Hepatocyte (in vitro differentiated cells): ENCODE results near the gene SLC35E1. TPM values are rescaled to one million over a fixed set of nuclear protein-coding genes. Genes with fewer than 3 reads are reported as not detected.

Experiments
- DNase-seq: peaks from one replicate; pipeline ENCODE4 v3.0.0-alpha.2; 2016; ENCODE audit warnings: low spot score
- H2AFZ ChIP-seq: fragments of 200-600 bp; sonication (generic); 2 replicates; pipeline ENCODE4 v1.6.0; 2016; ENCODE audit warnings: antibody characterized with exemption, mild to moderate bottlenecking
- H3K27ac ChIP-seq: fragments of 200-600 bp; sonication (generic); 2 replicates; pipeline ENCODE4 v1.5.1; 2016; ENCODE audit warnings: mild to moderate bottlenecking
- H3K27me3 ChIP-seq: fragments of 200-600 bp; sonication (generic); 2 replicates; pipeline ENCODE4 v1.6.1; 2016
- H3K36me3 ChIP-seq: fragments of 200-600 bp; sonication (generic); replicated peaks from 2 replicates; pipeline ENCODE4 v1.5.1; 2016; ENCODE audit warnings: low read depth; ENCODE audit not compliant: insufficient read depth
- H3K4me1 ChIP-seq: fragments of 200-600 bp; sonication (generic); 2 replicates; pipeline ENCODE4 v1.5.1; 2016; ENCODE audit warnings: mild to moderate bottlenecking, moderate library complexity; ENCODE audit not compliant: insufficient read depth
- H3K4me2 ChIP-seq: fragments of 200-600 bp; sonication (generic); 2 replicates; pipeline ENCODE4 v1.6.0; 2016
- H3K4me3 ChIP-seq: fragments of 200-600 bp; sonication (generic); 2 replicates; pipeline ENCODE4 v1.5.1; 2016; ENCODE audit warnings: mild to moderate bottlenecking
- H3K79me2 ChIP-seq: fragments of 200-600 bp; sonication (generic); 2 replicates; pipeline ENCODE4 v1.6.0; 2017; ENCODE audit warnings: mild to moderate bottlenecking
- H3K9me2 ChIP-seq: fragments of 200-600 bp; sonication (generic); replicated peaks from 2 replicates; pipeline ENCODE4 v1.6.0; 2017; ENCODE audit warnings: mild to moderate bottlenecking; ENCODE audit not compliant: insufficient read depth
- H3K9me3 ChIP-seq: fragments of 200-600 bp; sonication (generic); 2 replicates; pipeline ENCODE4 v1.5.1; 2016; ENCODE audit warnings: low read depth, mild to moderate bottlenecking
- H4K20me1 ChIP-seq: fragments of 200-600 bp; sonication (generic); 2 replicates; pipeline ENCODE4 v1.6.0; 2016; ENCODE audit warnings: mild to moderate bottlenecking; ENCODE audit not compliant: insufficient read depth, poor library complexity, severe bottlenecking
- CTCF ChIP-seq: fragments of 200-600 bp; sonication (generic); IDR thresholded peaks from 2 replicates; pipeline ENCODE4 v1.5.1; 2016; ENCODE audit warnings: antibody characterized with exemption, mild to moderate bottlenecking; ENCODE audit not compliant: poor library complexity
- EZH2 ChIP-seq: fragments of 200-600 bp; sonication (generic); IDR thresholded peaks from 2 replicates; pipeline ENCODE4 v1.6.1; 2016; ENCODE audit warnings: antibody characterized with exemption, mild to moderate bottlenecking, borderline replicate concordance
- EZH2phosphoT487 ChIP-seq: fragments of 200-600 bp; sonication (generic); IDR thresholded peaks from one replicate; pipeline ENCODE4 v1.6.1; 2018; ENCODE audit warnings: antibody characterized with exemption, mild to moderate bottlenecking, low read depth, moderate library complexity; ENCODE audit not compliant: unreplicated experiment, severe bottlenecking
- WGBS: methylation state at CpG from one replicate; pipeline ENCODE4 v1.1.6; 2016; ENCODE audit warnings: low lambda C conversion rate; ENCODE audit errors: missing lambda C conversion rate; 5-methylcytosine and 5-hydroxymethylcytosine counted together
- polyA plus RNA-seq: library from polyadenylated mRNA; unstranded; fragments of >200 nt; fragmentation: Nextera tagmentation; extraction: Ambion mirVana; gene quantifications from 2 replicates; pipeline ENCODE4 v1.2.1, GENCODE V29; 2016
- total RNA-seq: library from RNA; depleted of rRNA; stranded (reverse); fragments of >200 nt; gene quantifications from 2 replicates; pipeline ENCODE4 v1.2.3, GENCODE V29; 2014

The SLC35E1 gene
- total and polyA plus RNA-seq, 2 experiments from 2014 or later = 32.0 to 33.3 TPM

GRCh38 chr19:16586991-16587832 lies 15.0 kb upstream of the SLC35E1 start:
- Histone ChIP-seq H3K4me3 (no peak overlapping the region), H4K20me1 (peaks cover 95% of the 10 kb centered on the region), H2AFZ (no peak overlapping the region), H3K9me2 (no peaks in the 10 kb centered on the region), H3K36me3 (no peaks in the 10 kb centered on the region), H3K4me1 (peaks cover 35% of the 10 kb centered on the region), H3K9me3 (no peaks in the 10 kb centered on the region), H3K27me3 (no peaks in the 10 kb centered on the region), H3K79me2 (peaks cover 96% of the 10 kb centered on the region), H3K4me2 (peak overlapping the region; percentile 58), H3K27ac (no peak overlapping the region)
- 64% methylated on average over 20 of the region's 20 CpGs for WGBS
- no peak for TF ChIP-seq EZH2phosphoT487
- TF ChIP-seq EZH2 = no peak
- TF ChIP-seq CTCF = no peak
- DNase-seq = no peak

- Histone ChIP-seq H3K9me3 (no peaks in the 10 kb centered on the region), H3K36me3 (no peaks in the 10 kb centered on the region), H3K4me2 (no peak overlapping the region), H4K20me1 (peaks cover 95% of the 10 kb centered on the region), H3K27ac (no peak overlapping the region), H3K79me2 (peaks cover 96% of the 10 kb centered on the region), H2AFZ (no peak overlapping the region), H3K4me1 (peaks cover 35% of the 10 kb centered on the region), H3K4me3 (no peak overlapping the region), H3K27me3 (no peaks in the 10 kb centered on the region), H3K9me2 (no peaks in the 10 kb centered on the region)
- TF ChIP-seq EZH2 (no peak), CTCF (no peak), EZH2phosphoT487 (no peak)
- WGBS = 95% methylated on average over 9 of the region's 9 CpGs
- DNase-seq = no peak
Measured at GRCh38 chr19:16586477-16586871, 14.3 kb upstream of the SLC35E1 start.

- TF ChIP-seq EZH2 = no peak
- TF ChIP-seq CTCF = no peak
- TF ChIP-seq EZH2phosphoT487 = no peak
- Histone ChIP-seq H3K27ac (peak overlapping the region; percentile 66), H3K27me3 (no peaks in the 10 kb centered on the region), H3K4me2 (no peak overlapping the region), H3K4me3 (no peak overlapping the region), H2AFZ (no peak overlapping the region), H3K4me1 (peaks cover 35% of the 10 kb centered on the region), H3K36me3 (no peaks in the 10 kb centered on the region), H3K79me2 (peaks cover 96% of the 10 kb centered on the region), H3K9me2 (no peaks in the 10 kb centered on the region), H3K9me3 (no peaks in the 10 kb centered on the region), H4K20me1 (peaks cover 95% of the 10 kb centered on the region)
- no peak for DNase-seq
- WGBS = 92% methylated on average over 11 of the region's 11 CpGs
Measured at GRCh38 chr19:16585808-16586476, 13.7 kb upstream of the SLC35E1 start.
